Loucy (cell line): ENCODE results near the gene MALT1.

Experiments
- CTCF ChIP-seq: fragments of 200-600 bp; sonication (generic); conservative IDR thresholded peaks from 2 replicates; pipeline ENCODE4 v1.5.1; 2014; ENCODE audit warnings: mild to moderate bottlenecking, antibody characterized with exemption, low read length
- EZH2phosphoT487 ChIP-seq: fragments of 200-600 bp; IDR thresholded peaks from 2 replicates; pipeline ENCODE4 v1.6.1; 2018; ENCODE audit warnings: antibody characterized with exemption, mild to moderate bottlenecking, moderate library complexity, borderline replicate concordance

GRCh38 chr18:58745914-58746313 is 74.6 kb downstream of the MALT1 start:
- no peak for TF ChIP-seq EZH2phosphoT487
- TF ChIP-seq CTCF = no peak
